Stimulated activated CD8-positive, alpha-beta memory T cell treated with anti-CD3 and anti-CD28 coated beads, Interleukin-4, amount 100 ng/mL, for 4 hours (primary cell): ENCODE data around the gene GPHB5.

Experiments
- DNase-seq, 2 donors: peaks; one replicate each; pipeline ENCODE4 v3.0.0-alpha.2; 2020; ENCODE audit warnings: low read depth in 2 of 2, low spot score in 1 of 2

GPHB5 gene

GRCh38 chr14:63267171-63267570 lies 51.6 kb downstream of the GPHB5 start:
- no peak for DNase-seq

- DNase-seq = no peak
These were observed 52.6 kb downstream of the GPHB5 start for GRCh38 chr14:63266106-63266505.
